K562 (cell line): ENCODE data around the gene AIMP2. TPM values are rescaled to one million over a fixed set of nuclear protein-coding genes. Genes with fewer than 3 reads are reported as not detected.

Source experiments
- CEBPB ChIP-seq: fragments of 450-650 bp; IDR thresholded peaks from 2 replicates; pipeline ENCODE4 v1.6.1; 2016; ENCODE audit warnings: missing genetic modification characterization, missing compliant biosample characterization
- CHD7 ChIP-seq: fragments of 200-600 bp; sonication (generic); IDR thresholded peaks from one replicate; pipeline ENCODE4 v1.6.1; 2012; ENCODE audit warnings: mild to moderate bottlenecking, low read depth, low read length, inconsistent platforms
- ZBTB40 ChIP-seq, 2 experiments: fragments of 450-650 bp in 1 of 2; sonication (generic) in 1 of 2; formaldehyde crosslinking in 1 of 2; IDR thresholded peaks; 2 replicates each; pipeline versions ENCODE4 v1.7.1 to v1.9.0; 2016 to 2022; ENCODE audit warnings: inconsistent platforms in 1 of 2, mild to moderate bottlenecking in 1 of 2, missing genetic modification reagents in 1 of 2
- polyA plus RNA-seq, 8 experiments: library from polyadenylated mRNA; depleted of rRNA in 4 of 8; stranded (reverse) in 5 of 8; unstranded in 3 of 8; fragments of >200 nt; fragmentation: Nextera tagmentation in 2 of 8; fragmentation: Illumina TruSeq in 1 of 8; extraction: Ambion mirVana in 2 of 8; extraction: Trizol in 1 of 8; gene quantifications; 2 replicates each; pipeline versions ENCODE4 v1.2.1 to v1.2.3, GENCODE V29; 2011 to 2014; ENCODE audit warnings: inconsistent platforms in 1 of 8, missing spikeins in 1 of 8
- total RNA-seq, 7 experiments: library from RNA; depleted of rRNA in 6 of 7; stranded (reverse); fragments of >200 nt in 6 of 7; fragmentation: Illumina TruSeq in 2 of 7; extraction: Trizol in 2 of 7; gene quantifications; 2 replicates each; pipeline versions ENCODE4 v1.2.1 to v1.2.3, GENCODE V29; 2011 to 2021; ENCODE audit warnings: low replicate concordance in 1 of 7

The AIMP2 gene
- total and polyA plus RNA-seq, 9 of the 15 experiments (the other 6 are each of a cell fraction or from before 2014, with no cell fraction given): 47.5 to 84.9 (median 63.5) TPM

- TF ChIP-seq CHD7 (no peak), ZBTB40 (IDR thresholded peaks at IDR 0.05) (no peak), ZBTB40 (CRISPR knock-in tag; IDR thresholded peaks at IDR 0.05) (no peak), CEBPB (tag) (peak; percentile 35; the same call in 1 of the 2 replicates)
These were observed 18.8 kb downstream of the AIMP2 start (continued) for GRCh38 chr7:6027806-6028365.
